Left renal cortex interstitium (tissue), 4 donors: ENCODE measurements around the gene CALML4. TPM values are rescaled to one million over a fixed set of nuclear protein-coding genes. Genes with fewer than 3 reads are reported as not detected.
"Not testable (repeated sequence)": the region's sequence is repeated elsewhere in the genome, so short reads cannot be mapped to it uniquely, and the experiment has no call there.

ENCODE experiments used
- DNase-seq, 4 donors: peaks; one replicate each; pipeline ENCODE4 v3.0.0-alpha.2; 2013; ENCODE audit warnings: low read depth in 4 of 4, low spot score in 2 of 4, missing footprints in 1 of 4
- polyA plus RNA-seq, 4 donors: library from polyadenylated mRNA; unstranded; fragments of 120-200 nt; gene quantifications; one replicate each; pipeline ENCODE4 v1.2.1, GENCODE V29; 2013; ENCODE audit not compliant: insufficient read length in 4 of 4

CALML4 gene
- polyA plus RNA-seq, 4 donors = 23.5 to 42.3 (median 32.7) TPM

DNA sequence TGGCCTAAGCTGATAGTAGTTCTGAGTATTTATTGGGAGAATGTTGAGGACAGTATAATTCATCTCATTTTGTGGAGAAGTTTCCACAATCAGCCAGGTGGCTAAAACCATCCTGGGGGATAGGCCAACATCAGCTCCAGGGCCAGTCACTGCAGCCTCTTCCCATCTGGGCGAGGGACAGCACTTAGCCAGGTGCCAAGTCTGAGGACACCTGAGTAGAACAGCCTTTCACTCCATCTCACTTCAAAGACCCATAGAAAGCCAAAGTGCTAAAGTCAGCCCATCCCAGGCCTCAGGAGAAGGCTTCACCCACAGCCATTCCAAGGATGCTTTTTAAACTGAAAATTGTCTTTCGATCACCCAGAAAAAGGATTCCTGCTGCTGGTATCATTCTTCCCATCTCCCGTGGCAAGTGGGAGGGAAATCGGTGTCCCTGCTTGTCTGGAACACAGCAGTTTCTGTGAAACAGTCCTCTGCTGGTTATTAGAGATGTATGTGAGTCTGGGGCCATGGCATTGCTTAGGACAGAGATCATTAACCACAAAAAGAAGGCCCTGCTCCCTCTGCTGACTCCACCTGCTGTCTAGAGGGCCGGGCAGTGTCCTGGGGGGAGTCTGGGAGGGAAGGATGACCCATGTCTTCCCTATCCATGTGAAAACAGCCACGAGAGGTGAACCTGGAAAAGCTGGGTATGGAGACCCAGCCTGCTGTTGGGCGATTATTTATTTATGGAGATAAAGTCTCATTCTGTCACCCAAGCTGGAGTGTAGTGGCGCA lies 9.6 kb downstream of the CALML4 start:
- no peak for DNase-seq

DNA sequence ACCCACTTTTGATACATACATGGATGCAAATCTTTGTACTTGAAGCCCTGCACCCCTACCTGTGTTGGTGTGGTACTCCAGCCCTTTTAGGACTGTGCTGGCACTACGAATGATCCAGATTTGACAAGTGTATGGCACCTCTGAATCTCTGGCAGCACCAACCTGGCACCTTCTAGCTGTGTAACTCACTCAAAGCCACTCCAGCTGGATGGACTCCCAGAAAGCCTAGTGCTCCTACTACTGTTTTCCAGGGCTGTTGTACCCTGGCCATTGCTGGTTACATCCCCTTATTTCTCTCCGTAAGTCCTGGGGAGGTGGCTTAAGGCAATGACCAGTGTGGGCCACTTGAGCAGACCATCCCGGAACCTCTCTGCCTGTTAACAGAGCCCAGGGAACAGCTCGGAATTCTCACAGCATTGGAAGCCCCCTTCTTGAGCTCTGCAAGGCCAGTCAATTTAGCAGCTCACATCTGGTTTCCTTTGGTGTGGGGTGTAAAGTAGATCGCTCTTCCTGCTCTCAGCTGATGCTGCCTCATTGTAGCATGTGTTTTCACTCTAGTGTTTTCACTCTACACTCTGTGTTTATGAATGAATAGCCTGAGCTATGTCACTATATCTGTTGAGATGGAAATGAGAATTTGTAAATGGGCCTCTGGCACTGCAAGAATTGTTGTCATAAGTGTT lies 12.2 kb downstream of the CALML4 start:
- DNase-seq = no peak

DNA sequence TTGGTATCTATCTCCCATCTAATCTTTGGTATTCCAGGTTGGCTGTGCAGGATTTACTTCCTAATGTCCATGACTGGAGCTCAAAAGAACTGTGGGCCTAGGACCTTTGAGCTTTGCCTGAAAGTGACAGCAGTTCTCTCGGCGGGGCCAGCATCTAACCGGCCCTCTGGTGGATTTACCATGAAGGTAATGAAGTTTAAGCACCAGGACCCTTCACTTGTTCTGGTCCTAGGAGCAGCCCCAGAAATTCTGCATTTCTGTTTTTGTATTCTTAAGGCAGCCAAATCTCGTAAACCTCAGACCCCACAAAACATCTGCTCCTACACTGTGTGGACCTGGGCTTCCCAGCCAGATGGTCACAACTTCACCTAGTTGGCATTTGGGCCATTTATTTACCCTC lies 13.0 kb downstream of the CALML4 start:
- no peak for DNase-seq

DNA sequence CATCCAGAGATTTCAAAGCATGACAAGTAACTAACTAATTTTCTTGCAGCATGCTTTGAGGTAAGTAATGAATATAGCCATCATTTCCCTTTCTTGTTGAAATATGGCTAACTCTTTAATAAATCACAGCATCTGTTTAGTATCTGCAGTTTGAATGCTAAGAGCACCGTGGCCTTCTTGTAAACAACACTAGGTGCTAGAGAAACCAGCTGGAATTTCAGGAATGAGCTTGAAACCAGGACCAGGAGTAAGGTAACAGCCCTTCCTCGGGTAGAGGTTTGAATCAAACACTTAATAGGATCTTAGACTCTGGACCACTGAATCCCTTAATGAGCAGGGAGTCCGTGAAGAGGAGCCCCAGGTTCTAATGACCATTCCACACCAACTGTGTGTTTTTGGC lies 13.6 kb downstream of the CALML4 start:
- DNase-seq = no peak

DNA sequence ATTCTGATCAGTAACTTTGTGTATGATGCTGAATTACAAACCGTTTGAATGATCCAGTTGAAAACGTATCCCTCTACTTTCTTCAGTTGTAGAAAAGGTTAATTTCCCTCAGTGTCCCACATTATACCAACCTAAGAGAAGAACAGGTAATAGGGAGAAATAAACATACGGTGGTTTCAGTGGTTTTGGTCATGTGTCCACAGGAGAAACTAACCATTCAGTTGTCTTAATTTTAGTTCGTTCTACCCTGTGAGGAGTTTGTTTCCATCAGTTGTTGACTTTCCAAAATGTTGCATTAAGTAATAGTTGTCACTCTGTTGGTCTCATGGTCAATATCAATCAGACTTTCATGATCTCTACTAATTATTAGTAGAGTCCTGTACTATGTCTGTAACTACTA lies 15.1 kb downstream of the CALML4 start:
- DNase-seq = no peak

DNA sequence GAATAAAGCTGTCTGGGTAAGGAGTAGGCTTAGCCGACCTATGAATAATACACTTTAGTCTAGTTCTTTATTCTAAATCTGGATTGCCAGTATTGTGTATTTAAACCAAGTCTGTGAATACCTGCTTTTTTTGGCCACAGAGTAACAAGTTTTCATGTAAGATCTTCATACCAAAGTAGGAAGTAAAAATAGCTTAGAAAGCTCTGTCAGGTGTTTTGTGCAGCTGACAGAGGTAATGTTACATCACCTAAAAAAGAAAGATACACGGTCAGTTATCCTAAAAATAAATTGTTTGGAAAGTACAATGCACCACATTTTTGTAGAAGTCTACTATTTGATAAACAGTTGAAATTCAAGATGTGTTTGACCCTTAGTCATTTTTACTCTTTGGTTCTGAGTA lies 16.5 kb downstream of the CALML4 start:
- DNase-seq = no peak

DNA sequence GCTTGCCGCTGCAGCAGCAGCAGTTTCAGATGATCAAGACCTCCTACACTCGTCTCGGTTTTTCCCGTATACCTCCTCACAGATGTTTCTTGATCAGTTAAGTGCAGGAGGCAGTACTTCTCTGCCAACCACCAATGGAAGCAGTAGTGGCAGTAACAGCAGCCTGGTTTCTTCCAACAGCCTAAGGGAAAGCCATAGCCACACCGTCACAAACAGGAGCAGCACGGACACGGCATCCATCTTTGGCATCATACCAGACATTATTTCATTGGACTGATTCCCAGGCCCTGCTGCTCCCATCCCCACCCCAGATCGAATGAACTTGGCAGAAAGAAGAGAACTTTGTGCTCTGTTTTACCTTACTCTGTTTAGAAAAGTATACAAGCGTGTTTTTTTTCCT lies 17.6 kb downstream of the CALML4 start:
- DNase-seq = no peak

DNA sequence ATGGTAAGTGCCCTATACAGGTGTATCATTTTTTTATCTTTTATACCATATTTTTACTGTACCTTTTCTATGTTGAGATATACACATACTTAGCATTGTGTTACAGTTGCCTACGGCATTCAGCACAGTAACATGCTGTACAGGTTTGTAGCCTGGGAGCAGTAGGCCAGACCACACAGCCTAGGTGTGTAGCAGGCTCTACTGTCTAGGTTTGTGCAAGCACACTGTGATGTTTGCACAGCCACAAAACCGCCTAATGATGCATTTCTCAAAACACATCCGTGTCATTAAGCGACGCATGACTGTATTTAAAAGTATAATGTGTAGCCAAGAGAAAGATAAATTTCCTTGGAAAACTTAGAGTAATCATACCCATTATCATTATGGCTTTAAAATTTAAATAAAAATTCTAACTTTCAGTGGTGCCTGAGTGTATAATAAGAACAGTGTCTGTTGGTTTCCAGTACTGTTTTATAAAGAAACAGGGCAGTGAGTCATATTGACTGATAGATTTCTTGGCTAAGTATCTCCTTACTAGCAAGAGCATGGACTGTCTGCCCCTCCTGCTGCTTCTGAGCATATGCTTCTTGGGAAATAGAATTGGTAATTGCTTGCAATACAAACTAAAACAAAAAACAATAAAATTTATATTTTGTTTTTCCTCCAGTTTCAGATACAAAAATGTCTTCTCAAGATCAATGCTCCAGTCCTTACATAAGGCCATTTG lies 18.3 kb downstream of the CALML4 start:
- no peak for DNase-seq

DNA sequence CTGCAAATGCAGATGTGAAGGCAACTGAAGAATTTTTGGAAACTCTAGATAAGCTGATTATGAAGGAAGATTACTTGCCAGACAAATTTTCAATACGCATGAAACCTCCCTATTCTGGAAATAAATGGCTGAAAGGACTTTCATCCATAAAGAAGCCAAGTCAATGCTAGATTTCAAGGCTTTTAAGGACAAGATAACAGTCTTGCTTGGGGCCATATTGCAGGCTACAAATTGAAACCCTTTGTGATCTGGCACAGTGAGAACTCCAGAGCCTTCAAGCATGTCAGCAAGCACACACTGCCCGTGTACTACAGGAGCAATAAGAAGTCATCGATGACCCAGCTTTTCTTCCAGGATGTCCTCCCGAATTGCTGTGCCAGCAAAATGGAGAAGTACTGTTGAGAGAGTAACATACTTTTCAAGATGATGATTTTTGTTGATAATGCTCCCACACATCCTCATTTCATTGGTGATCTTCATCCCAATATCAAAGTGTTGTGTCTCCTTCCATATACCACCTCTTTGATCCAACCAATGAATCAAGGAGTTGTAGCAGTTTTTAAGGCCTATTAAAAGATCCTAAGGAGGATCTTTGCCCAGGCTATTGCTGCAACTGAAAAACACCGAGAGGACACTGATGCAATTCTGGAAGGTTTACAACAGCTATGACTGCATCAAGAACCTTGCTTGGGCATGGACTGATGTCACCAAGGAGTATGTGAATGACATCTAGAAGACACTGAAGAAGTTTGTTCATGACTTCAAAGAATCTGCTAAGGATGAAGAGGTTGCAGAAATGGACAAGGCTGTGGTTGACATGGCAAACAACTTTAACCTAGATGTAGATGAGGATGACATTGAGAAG lies 20.3 kb downstream of the CALML4 start:
- DNase-seq = no peak

DNA sequence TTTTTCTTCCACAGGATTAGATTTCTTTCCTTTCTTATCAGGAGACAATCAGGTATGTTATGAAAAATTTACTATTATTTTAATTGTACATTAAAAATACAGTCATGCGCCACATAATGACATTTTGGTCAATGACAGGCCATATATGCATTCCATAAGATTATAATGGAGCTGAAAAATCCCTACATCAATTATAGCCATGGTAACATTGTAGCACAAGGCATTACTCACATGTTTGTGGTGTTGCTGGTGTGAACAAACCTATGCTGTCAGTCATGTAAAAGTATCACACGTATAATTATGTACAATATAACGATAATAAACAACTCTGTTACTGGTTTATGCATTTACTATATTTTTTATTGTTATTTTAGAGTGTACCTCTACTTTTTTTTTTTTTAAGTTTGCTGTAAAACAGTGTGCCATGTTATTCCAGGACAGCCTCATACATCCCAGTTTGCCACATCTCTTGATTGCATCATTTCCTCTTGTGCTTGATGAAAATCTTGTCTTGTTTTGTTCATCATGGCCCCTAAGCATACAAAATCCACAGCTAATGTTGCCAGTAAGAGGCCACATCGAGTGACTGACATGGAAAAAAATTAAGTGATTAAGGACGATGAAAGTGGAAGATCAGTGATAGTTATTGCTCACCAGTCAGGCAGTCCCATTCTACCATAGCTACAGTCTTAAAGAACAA lies 21.4 kb downstream of the CALML4 start:
- no peak for DNase-seq

DNA sequence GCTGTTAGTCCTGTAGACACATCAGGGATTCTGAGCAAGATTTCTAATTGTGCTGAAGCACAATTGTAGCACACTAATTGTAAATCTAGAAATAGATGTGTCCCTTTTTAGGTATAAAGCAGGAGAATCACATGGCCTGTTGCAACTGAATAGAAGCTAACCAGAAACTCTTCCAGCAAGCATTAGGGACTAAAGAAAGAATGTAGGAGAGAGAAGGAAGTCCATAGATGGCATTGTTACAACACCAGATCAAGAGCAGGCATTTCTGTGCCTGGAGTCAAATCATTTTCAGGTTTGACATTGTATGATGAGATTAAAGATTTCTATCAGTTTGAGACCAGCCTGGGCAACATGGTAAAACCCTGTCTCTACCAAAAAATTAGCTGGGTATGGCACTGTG lies 27.4 kb downstream of the CALML4 start:
- no peak for DNase-seq

DNA sequence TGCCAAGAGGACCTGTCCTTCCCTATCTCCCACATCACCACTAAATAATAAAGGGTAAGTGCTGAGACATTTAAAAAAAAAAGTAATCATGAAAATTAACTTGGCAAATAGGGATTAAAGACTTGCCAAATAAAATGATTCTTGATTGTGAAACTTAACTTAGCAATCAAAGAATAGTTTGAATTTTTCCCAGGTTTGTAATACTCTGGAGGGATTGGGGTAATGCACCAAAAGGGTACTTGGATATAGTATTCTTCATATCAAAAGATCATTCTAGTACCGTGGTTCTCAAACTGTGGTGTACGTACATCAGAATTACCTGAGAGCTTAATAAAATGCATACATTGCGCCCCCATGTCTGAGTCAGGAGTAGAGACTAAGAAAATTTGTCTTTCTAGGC lies 28.5 kb downstream of the CALML4 start:
- no peak for DNase-seq

DNA sequence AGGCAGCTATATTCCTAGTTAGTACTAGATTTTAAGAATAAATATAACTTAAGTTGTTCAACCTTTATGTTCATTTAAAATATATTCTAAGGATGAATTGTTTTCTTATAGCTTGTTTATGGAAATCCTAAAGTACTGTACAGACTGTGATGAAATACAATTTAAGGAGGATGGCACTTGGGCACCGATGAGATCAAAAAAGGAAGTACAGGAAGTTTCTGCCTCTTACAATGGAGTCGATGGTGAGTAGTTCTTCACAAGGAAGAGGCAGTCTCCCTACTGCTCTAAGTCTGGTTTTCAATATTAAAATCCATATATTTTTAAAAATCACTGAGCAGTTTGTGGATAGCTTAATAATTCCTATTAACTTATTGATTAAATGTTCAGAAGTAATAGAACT lies 29.6 kb downstream of the CALML4 start:
- DNase-seq = no peak

DNA sequence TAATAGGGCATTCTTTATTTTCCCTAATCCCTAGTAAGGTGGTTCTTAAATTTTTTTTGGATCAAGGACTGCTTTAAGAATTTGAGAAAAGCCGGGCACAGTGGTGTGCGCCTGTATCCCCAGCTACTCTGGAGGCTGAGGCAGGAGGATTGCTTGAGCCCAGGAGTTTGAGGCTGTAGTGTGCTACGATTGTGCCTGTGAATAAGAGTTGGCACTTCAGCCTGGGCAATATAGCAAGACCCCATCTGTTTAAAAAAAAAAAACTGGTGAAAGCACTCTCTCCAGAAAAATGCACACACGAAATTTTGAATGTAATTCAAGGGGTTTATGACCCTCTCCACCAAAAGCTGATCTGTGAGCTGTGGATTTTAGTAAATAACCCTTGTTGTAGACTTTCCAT lies 32.0 kb downstream of the CALML4 start:
- DNase-seq = no peak

DNA sequence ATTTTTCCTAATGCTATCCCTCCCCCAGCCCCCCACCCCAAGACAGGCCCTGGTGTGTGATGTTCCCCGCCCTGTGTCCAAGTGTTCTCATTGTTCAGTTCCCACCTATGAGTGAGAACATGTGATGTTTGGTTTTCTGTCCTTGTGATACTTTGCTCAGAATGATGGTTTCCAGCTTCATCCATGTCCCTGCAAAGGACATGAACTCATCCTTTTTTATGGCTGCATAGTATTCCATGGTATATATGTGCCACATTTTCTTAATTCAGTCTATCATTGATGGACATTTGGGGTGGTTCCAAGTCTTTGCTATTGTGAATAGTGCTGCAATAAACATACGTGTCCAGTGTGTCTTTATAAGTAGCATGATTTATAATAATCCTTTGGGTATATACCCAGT lies 33.1 kb downstream of the CALML4 start:
- not testable (repeated sequence) for DNase-seq

DNA sequence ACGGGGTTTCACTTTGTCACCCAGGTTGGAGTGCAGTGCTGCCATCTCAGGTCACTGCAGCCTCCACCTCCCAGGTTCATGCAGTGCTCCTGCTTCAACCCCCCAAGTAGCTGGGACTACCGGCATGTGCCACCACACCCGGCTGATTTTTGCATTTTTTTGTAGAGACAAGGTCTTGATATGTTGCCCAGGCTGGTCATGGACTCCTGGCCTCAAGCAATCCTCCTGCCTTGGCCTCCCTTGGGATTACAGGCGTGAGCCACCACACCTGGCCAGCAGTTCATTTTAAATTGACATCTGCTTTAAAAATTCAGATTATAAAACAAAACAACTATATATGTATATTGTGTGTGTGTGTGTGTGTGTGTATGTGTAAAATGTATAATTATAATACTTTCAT lies 38.3 kb downstream of the CALML4 start:
- no peak for DNase-seq

DNA sequence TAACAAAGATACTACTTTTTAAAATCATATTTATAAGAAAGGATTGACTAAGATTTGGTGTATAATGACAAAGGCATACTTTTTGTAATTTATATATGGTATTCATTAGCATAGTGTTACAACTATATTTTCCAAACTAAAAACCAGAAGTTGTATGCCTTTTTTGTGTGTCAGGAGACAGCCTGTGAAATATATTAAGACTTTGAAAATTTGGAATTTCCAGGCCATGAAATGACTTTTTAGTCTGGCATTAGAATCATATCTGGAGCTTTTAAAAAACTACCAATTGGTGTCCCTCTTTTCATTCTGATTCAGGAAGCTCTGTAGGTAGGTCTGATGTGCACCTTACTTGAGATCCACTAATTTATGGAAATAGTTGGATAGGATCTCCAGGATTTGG lies 41.9 kb downstream of the CALML4 start:
- no peak for DNase-seq

DNA sequence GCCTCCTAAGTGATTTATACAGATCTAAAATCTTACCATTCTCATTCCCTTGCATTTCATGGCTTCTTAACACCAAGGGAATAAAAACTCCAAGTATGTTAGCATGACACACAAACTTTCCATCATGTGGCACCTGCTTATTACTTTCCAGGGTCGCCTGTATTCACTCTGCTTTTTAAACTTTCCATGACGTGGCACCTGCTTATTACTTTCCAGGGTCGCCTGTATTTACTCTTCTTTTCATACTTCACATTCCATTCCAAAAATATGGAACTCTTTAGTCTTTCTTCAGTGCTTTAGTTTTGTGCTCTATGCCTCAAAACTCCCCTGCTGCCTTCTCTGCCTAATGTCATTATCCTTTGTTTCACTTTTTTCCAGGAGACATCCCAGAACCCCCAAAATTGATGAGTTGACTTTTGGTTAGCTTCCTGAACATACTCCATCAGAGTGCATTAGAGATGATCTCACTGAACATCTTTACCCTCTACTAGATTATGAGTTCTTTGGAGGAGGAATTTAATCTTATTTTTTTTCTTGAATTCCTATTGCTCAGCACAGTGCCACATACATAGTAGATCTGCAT lies 47.0 kb downstream of the CALML4 start:
- DNase-seq = no peak

DNA sequence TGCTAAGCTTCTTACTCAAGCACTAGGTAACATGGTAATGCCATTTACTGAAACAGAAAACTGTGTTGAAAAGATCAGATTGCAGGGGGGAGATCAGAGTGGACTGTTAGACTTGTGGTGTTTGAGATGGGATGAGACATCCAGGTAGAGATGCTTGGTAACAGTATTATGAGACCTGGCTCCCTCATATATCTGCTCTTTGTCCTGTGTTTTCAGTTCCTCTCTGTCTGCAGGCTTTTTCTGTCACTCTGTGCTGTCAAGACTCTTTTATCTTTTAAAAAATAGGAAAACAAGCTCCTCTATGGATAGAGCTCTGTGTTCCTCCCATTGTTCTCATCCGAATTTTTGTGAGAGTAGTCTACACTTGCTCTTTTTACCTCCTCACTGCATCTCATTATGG lies 48.1 kb downstream of the CALML4 start:
- DNase-seq = no peak
